Muscle layer of colon (tissue), 2 donors: ENCODE results near the gene RPS23.
"Not testable (repeated sequence)": the region's sequence is repeated elsewhere in the genome, so short reads cannot be mapped to it uniquely, and the experiment has no call there.

ENCODE experiments used
- H3K27ac ChIP-seq: one replicate; pipeline ENCODE4 v1.7.0; 2013; ENCODE audit warnings: low read depth, mild to moderate bottlenecking, low read length, moderate library complexity
- H3K27me3 ChIP-seq, 2 donors: one replicate each; pipeline ENCODE4 v1.7.0; 2013; ENCODE audit warnings: low read length in 2 of 2, mild to moderate bottlenecking in 2 of 2; ENCODE audit not compliant: insufficient read depth in 2 of 2, control insufficient read depth in 1 of 2
- H3K36me3 ChIP-seq: one replicate; pipeline ENCODE4 v1.7.0; 2013; ENCODE audit warnings: mild to moderate bottlenecking, low read length; ENCODE audit not compliant: insufficient read depth
- H3K4me1 ChIP-seq: one replicate; pipeline ENCODE4 v1.7.0; 2013; ENCODE audit warnings: mild to moderate bottlenecking, low read length; ENCODE audit not compliant: insufficient read depth
- H3K4me3 ChIP-seq, 2 donors: one replicate each; pipeline ENCODE4 v1.7.0; 2013; ENCODE audit warnings: low read length in 2 of 2, low read depth in 1 of 2, mild to moderate bottlenecking in 1 of 2, moderate library complexity in 1 of 2
- H3K9ac ChIP-seq: one replicate; pipeline ENCODE4 v1.7.0; 2013; ENCODE audit warnings: low read length
- H3K9me3 ChIP-seq: one replicate; pipeline ENCODE4 v1.7.0; 2013; ENCODE audit warnings: mild to moderate bottlenecking, low read length
- donor health status: abdominal sarcoma.
- donor health status: Adenocarcinoma of cecum.

Gene RPS23

DNA sequence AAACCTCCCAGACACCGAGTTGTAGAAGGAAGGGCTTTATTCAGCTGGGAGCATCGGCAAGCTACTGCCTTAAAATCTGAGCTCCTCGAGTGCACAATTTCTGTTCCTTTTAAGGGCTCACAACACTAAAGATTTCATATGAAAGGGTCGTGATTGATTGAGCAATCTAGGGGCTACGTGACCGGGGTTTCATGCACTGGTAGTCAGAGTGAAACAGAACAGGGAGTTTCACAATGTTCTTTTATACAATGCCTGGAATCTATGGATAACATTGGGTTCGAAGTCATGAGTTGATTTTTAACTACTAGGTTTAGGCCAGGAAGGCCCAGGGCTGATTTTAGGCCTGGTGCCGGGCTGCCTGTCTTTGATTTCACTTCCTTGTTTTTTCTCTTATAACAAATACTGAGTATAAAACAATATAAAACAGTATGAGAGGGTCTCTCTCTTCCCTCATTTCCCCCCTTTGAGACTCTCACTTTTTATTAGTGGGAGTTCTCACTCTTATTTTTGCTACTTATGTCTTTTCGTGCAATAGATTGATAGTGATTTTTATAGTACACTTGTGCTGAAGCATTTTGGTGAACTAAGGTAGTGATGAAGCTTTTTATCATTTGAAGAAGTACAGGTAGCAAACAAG lies 10.7 kb downstream of the RPS23 start:
- not testable (repeated sequence) for H3K36me3 ChIP-seq, H3K4me3 ChIP-seq, H3K9me3 ChIP-seq, H3K27me3 ChIP-seq, H3K9ac ChIP-seq, H3K4me1 ChIP-seq, H3K27ac ChIP-seq

DNA sequence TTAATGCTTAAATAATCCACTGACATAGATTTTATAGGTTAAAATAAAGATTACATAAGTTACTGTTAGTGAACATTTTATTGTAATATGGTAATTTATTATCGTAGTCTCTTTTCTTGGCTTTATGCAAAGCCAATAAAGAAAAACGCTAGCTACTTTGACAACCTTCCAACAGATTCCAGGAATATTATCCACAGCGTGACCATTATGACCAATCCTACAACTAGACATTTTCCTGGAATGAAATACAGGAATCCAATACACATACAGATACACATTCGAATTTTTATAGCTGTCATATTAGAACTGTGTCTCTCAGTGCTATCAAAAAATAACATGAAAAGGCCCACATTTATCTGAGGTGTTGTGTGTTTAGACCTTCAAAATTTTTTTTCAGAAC lies 13.1 kb downstream of the RPS23 start:
- H3K9ac ChIP-seq = no peak overlapping the region
- no peaks in the 10 kb centered on the region for H3K9me3 ChIP-seq

DNA sequence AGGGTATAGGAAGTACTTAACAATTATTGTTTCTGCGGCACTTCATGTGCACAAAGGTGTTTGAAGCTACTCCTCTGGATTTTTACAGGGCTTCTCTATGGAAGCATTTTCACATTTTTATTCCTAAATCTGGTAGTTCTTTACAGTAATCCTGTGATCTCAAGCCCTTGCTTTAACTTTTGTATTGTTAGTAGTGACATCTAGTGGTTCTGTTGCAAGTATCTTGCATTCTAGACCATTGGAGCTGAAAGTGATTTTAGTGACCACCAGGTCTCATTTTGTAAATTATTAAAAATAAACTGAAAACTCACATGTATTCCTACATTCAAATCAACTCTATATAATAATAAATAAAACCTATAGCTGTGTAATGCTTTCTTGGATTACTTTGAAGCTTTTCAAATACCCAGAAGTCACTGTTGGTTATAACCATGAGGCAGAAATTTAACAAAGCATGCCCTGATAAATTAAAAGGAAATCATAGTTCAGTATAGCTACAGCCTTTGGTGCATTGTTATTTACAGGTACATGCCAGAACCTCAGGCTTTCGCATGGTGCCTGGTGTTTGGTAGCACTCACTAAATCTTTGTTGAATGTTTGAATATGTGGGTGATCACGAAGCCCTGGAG lies 18.9 kb downstream of the RPS23 start:
- H3K27ac ChIP-seq = no peak overlapping the region
- H3K4me1 ChIP-seq = no peaks in the 10 kb centered on the region
- H3K9me3 ChIP-seq = no peaks in the 10 kb centered on the region
- no peaks in the 10 kb centered on the region for H3K36me3 ChIP-seq
- H3K9ac ChIP-seq = no peak overlapping the region
- no peaks in the 10 kb centered on the region for H3K27me3 ChIP-seq
- no peak overlapping the region for H3K4me3 ChIP-seq

More for the DNA sequence above, 13.1 kb downstream of the RPS23 start:
- Histone ChIP-seq H3K36me3 (no peaks in the 10 kb centered on the region), H3K27me3 (no peaks in the 10 kb centered on the region), H3K4me3 (no peak overlapping the region), H3K4me1 (peaks cover 6% of the 10 kb centered on the region), H3K27ac (no peak overlapping the region)

DNA sequence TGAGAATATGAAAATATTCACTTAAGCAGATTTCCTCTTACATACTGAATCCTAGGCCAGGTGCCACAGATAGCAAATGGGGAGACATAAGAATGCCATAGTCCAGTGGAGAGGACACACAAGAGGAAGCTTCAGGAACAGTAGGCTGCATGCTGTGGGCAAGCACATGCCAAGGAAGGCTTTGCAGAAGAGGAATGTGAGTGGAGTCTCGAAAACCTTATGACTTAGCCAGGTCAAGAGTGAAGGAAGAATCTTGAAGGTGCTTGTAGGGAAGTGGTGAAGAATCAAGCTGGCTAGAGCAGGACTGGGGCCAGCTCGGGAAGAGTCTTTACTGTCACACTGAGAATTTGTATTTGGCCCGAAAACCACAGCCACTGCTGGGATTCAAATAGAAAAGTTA lies 20.4 kb downstream of the RPS23 start:
- H3K27me3 ChIP-seq = no peaks in the 10 kb centered on the region
- no peak overlapping the region for H3K27ac ChIP-seq
- H3K36me3 ChIP-seq = no peaks in the 10 kb centered on the region
- H3K4me3 ChIP-seq = no peak overlapping the region
- no peak overlapping the region for H3K9ac ChIP-seq
- H3K9me3 ChIP-seq = no peaks in the 10 kb centered on the region
- H3K4me1 ChIP-seq = no peaks in the 10 kb centered on the region

DNA sequence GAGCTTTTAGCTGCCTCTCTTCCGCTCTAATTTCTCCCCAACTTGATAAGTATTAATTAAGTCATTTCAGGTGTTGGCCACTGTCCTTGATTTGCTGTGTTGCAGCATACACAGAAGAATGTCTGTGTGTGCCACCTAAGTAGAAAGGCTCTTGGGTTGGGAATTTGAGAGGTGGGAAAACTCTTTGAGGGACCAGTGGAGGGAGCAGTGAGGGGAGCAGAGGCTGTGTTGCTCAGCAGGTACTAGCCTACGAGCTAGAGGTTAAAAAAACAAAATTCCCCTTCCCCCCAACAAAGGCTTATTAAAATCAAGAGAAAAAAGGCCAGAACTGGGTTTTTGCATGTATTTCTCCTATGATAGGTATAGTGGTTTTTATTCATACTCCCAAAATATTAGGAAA lies 20.9 kb downstream of the RPS23 start:
- Histone ChIP-seq H3K27me3 (no peaks in the 10 kb centered on the region), H3K9me3 (no peaks in the 10 kb centered on the region), H3K4me3 (no peak overlapping the region), H3K36me3 (no peaks in the 10 kb centered on the region), H3K4me1 (no peaks in the 10 kb centered on the region), H3K9ac (no peak overlapping the region), H3K27ac (no peak overlapping the region)

DNA sequence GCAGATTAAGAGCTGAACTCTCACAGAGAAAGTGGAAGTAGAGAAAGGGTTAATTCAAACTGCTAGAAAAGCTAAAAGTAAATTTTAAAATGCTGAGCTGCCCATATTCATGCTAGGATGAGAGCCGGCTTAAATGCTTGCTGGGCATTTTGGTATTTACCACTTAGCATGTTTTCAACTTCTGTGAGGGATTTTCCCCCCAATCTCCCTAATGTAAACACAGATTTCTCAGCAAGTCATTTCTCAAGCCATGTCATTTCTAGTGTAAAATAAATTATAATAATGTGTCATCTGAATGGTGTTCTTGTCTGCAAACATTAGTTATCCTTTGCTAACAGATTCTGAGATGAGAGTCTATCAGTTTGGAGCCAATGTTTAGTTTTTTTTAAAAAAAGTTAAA lies 22.3 kb downstream of the RPS23 start:
- H3K9me3 ChIP-seq = no peaks in the 10 kb centered on the region

DNA sequence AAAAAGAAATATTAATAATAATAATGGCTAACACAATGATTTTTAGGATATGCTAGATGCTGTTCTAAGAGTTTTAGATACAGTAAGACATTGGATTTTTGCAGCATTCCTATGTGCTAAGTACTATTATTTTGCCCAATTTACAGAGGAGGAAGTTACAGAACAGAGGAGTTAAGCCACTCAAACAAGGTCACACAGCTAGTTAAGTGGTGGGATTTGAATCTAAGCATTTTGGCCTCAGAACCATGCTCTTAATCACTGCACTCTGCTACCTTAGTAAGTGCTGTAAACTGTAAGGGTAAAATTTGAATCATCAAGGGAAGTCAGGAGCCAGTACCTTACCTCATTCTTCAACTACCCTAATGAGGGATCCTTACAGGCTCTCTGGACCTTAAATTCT lies 25.4 kb downstream of the RPS23 start:
- no peak overlapping the region for H3K27ac ChIP-seq
- H3K9me3 ChIP-seq = no peaks in the 10 kb centered on the region
- no peaks in the 10 kb centered on the region for H3K4me1 ChIP-seq
- no peak overlapping the region for H3K4me3 ChIP-seq
- H3K9ac ChIP-seq = no peak overlapping the region
- H3K36me3 ChIP-seq = no peaks in the 10 kb centered on the region
- no peaks in the 10 kb centered on the region for H3K27me3 ChIP-seq

More for the DNA sequence above, 22.3 kb downstream of the RPS23 start:
- Histone ChIP-seq H3K36me3 (no peaks in the 10 kb centered on the region), H3K4me3 (no peak overlapping the region), H3K9ac (no peak overlapping the region), H3K27me3 (no peaks in the 10 kb centered on the region), H3K4me1 (no peaks in the 10 kb centered on the region), H3K27ac (no peak overlapping the region)

DNA sequence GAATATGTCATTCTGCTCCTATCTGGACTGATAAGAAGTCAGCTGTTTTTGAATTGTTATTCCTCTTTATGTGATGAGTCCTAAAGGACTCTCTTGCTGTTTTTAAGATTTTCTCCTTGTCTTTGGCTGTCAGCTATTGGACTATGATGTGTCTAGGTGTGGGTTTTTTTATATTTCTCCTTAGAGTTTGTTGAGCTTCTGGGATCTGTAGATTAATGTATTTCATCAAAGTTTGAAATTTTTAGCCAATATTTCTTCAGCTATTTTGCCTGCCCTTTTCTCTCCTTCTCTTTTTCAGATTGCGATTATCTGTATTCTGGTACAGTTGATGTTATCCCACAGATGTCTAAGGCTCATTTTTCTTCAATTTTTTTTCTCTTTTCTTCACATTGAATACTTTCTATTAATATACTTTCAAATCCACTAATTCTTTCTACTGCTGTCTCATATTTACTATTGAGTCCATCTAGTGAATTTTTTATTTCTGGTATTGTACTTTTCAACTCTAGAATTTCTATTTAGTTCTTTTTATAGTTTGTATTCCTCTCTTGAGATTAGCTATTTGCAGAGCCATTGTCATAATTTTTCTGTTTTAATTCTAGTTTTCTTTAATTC lies 31.1 kb downstream of the RPS23 start:
- H3K27me3 ChIP-seq = no peaks in the 10 kb centered on the region
- no peaks in the 10 kb centered on the region for H3K4me1 ChIP-seq
- no peak overlapping the region for H3K27ac ChIP-seq
- H3K4me3 ChIP-seq = no peak overlapping the region
- no peaks in the 10 kb centered on the region for H3K36me3 ChIP-seq
- H3K9ac ChIP-seq = no peak overlapping the region
- H3K9me3 ChIP-seq = no peaks in the 10 kb centered on the region

DNA sequence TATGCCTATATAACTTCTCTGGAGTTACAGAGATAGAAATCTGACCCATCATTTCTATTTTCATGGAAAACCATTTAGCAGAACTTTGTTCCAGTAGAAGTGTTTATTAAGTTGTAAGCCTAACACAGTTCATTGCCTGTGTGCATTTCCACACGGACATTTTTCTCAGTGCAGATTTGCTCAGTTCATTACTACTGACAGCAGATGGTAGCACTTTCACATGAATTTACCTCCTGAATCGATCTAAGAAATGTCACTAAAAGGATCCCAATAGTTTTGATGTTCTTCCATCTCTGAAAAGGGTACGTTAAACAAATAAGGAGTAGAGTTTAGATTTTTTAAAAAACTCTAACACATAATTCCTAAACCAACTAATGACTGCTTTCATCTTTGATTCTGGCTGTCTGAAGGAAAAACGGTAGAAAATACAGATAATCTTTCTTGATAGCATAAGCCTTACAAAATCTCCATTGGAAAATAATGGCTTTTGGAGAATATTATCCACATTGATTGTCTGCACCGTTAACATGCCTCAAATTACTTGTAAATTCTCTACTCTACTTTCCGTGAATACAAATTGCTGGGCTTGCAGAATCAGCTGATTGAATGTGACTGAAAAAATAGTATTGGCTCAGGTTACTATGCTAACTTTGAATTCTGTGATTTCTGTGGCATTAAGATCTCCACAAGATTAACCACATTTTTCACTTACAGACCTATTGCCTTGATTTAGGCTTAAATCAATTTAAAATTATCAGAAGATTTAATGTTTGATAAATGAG lies 33.1 kb downstream of the RPS23 start:
- Histone ChIP-seq H3K9ac (no peak overlapping the region), H3K27ac (no peak overlapping the region), H3K4me1 (no peaks in the 10 kb centered on the region), H3K4me3 (no peak overlapping the region), H3K27me3 (no peaks in the 10 kb centered on the region), H3K9me3 (no peaks in the 10 kb centered on the region), H3K36me3 (no peaks in the 10 kb centered on the region)

DNA sequence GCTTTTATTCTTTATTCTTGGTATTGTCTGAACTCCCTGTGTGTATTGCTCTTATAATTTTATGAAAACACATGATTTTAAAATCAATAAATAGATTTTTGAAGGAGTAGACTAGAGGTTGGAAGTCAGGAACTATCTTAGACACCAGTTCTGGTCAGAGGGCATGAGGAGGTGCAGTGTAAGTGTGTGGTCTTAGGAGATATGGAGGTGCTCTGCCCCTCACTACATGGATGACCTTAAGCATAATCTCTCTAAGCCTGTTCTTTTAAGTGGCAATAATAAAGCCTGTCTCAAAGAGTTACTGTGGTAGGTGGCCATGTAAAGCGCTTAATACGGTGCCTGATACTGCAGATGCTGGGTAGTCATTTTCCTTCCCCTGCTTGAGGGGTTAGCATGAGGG lies 34.0 kb downstream of the RPS23 start:
- H3K36me3 ChIP-seq = no peaks in the 10 kb centered on the region
- no peak overlapping the region for H3K4me3 ChIP-seq
- no peak overlapping the region for H3K9ac ChIP-seq
- no peaks in the 10 kb centered on the region for H3K4me1 ChIP-seq
- no peaks in the 10 kb centered on the region for H3K27me3 ChIP-seq
- no peaks in the 10 kb centered on the region for H3K9me3 ChIP-seq
- H3K27ac ChIP-seq = no peak overlapping the region

DNA sequence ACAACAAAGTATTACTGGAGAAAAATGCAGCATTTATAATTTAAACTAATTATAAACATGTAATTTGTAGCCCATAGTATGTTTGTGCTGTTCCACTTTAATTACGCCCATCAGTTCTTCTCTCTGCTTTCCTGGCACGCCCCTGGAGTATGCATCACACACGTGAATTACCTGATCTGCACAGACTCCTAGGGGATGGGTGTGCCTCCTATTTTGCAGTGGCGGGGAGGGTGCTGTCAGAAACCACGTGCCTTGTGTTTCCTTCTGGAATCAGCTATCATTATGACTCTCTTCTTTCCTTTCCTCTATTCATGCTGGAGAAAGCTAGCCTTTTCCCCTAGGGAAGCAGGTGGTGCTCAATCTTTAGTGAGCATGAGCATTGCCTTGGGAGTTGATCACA lies 43.3 kb downstream of the RPS23 start:
- H3K9me3 ChIP-seq = no peaks in the 10 kb centered on the region
- H3K4me3 ChIP-seq = no peak overlapping the region
- no peaks in the 10 kb centered on the region for H3K36me3 ChIP-seq
- no peaks in the 10 kb centered on the region for H3K4me1 ChIP-seq
- no peak overlapping the region for H3K9ac ChIP-seq
- H3K27me3 ChIP-seq = no peaks in the 10 kb centered on the region
- H3K27ac ChIP-seq = no peak overlapping the region
